ENCODE data around the gene CDH20.

The CDH20 gene

GRCh38 chr18:61542596-61542995 lies 209.4 kb downstream of the CDH20 start:
- FAIRE-seq = no peak

DNA sequence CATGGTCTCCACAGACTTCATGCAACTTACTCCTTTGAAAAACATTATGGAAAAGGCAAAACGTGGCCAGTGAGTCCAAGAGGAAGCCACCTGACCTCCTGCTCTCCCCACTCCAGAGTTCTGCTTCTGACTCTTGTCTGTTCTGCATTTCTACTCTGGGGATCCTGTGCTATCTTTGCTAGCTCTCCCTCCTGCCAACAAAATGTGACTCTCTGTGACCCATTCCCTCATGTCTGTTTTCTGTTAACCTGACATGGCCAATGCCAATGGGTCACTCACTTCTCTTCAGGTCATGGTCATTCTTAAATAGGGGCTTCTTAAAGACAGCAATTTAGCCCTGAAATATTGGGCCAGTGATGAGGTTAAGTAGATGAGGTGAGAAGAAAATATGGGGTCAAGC lies 210.3 kb downstream of the CDH20 start:
- no peak for FAIRE-seq

GRCh38 chr18:61544178-61544577 lies 210.9 kb downstream of the CDH20 start:
- FAIRE-seq = no peak

- no peak for FAIRE-seq
Measured at GRCh38 chr18:61545281-61546245, 212.3 kb downstream of the CDH20 start.

GRCh38 chr18:61546590-61546989 lies 213.4 kb downstream of the CDH20 start:
- FAIRE-seq = no peak

DNA sequence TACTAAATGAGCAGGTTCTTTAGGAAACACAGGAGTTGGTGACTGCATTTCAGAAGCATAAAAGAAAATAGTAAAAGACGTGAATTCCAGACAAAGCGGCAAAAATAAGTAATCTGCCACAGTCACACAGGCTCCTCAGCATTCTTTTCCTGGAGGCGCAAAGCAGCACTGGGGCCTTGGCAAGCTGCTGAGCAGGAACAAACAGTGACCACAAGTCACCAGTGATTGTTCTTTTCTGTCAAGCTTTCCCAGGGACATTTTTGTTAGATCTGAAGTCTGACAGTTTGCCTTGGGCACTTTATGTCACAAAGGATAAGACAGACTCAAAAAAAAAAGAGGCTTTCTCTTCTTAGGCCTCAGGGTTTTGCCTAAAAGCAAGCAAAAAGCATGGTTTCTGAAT lies 216.2 kb downstream of the CDH20 start:
- FAIRE-seq = no peak

DNA sequence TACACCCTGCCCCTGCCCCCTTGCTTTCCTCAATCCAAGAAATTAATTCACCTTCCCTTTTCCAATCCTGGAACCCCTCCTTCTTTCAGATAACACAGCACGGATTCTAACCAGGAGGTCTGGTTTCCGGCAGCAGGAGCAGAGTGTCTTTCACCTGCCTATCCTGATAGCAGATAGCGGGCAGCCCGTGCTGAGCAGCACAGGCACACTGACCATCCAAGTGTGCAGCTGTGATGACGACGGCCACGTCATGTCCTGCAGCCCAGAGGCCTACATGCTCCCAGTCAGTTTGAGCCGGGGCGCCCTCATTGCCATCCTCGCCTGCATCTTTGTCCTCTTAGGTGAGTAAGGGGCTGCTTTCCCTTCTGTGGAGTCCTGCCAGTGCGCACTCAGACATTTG lies 216.7 kb downstream of the CDH20 start:
- FAIRE-seq = no peak

DNA sequence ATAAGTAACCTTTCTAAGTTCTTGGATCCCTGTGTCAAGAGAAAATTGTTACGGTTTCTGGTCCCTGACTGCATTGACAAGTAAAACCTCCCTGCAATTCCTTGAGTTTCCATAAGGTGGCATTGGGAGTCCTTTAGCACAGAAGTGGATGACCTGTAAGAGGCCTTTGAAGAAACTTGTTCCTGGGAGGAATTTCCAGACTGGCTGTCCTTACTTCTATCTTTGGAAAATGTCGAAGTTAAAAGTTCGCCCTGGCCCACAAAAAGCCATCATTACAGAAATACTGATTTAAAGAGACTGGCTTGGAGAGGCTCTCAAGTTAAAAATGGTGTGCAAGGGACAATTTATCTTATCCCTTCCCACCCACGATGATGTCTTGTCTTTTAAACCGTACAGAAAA lies 218.4 kb downstream of the CDH20 start:
- FAIRE-seq = no peak

GRCh38 chr18:61553045-61553659 lies 219.9 kb downstream of the CDH20 start:
- no peak for FAIRE-seq

- no peak for FAIRE-seq
Measured at GRCh38 chr18:61554117-61554776, 221.0 kb downstream of the CDH20 start.

- FAIRE-seq = no peak
Measured at GRCh38 chr18:61554946-61555361, 221.7 kb downstream of the CDH20 start.

DNA sequence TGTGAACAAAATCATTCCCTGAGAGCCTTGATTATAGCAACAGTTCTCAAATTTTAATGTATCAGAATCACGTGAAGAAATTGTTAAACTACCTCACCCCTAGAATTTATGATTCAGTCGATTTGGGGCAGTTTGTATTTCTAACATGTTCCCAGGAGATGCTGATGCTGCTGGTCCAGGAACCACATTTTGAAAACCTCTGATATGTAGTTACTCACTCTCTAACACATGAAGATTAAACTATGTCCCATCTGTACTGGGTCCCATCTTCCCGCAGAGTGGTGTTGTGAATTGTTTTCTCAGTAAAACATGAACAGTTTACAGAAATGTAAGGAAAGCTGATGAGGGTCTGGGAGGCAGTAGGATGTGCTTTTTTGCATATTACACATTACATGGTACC lies 223.1 kb downstream of the CDH20 start:
- FAIRE-seq = no peak

- FAIRE-seq = no peak
Measured at GRCh38 chr18:61556862-61557261, 223.6 kb downstream of the CDH20 start.

DNA sequence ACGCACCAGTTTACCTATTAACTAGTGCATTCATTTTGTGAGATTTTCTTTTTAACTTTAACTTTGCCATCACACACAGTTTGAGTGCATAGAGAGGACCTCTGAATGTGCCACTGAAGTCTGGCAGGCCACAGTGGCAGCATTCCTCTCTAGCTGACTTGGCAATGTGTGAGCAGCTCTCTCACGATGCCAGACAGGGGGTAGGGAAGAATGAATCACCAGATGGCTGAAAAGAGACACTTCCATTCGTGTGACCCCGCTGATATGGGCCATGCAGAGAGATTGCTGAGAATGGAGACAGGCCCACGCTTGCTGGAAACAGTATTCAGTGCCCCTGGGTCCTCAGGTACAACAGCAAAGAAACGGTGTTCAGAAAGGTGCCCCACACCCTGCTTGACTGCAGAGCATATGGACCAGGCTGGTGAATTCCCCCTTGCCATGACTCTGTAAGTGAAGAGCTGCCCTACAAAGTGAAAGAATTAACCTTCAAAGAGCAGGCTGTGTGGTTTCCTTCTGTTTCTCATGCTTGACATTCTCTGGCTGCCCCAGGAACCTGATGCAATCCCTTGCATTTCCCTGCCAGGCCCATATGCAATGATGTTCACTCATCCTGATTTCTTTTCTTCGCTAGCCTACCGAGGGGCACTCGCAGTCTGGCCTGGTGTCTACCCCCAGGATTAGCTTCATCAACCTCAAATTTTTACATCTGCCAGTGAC lies 236.1 kb downstream of the CDH20 start:
- no peak for FAIRE-seq

- FAIRE-seq = no peak
Measured at GRCh38 chr18:61570070-61570469, 236.8 kb downstream of the CDH20 start.

DNA sequence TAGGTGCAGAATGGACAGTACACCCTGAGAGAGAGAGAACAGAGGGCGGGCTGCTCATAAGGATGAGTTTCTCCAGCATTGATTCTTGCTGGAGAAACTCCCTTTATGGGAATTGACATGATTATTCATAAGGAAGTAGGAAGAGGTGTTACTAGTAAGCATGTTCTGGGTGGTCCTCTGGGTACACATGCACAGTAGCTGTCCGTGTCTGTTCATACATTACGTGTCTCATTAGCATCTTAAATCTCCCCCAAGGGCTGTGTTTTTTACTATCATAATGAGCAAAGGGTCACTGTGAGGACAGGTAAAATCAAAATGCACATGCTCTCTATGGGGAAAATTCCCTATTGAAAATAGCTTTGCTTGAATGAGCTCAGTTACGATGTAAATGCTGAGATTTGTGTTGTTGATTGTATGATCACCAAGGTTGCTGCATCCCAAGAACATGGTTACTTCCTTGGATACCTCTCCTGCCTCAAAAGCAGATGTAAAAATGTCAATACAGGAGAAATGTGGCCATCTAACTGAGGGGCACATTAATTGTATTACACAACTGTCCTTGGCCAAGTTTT lies 238.9 kb downstream of the CDH20 start:
- no peak for FAIRE-seq

GRCh38 chr18:61572871-61573270 lies 239.6 kb downstream of the CDH20 start:
- FAIRE-seq = no peak

- no peak for FAIRE-seq
Measured at GRCh38 chr18:61574665-61575064, 241.4 kb downstream of the CDH20 start.

DNA sequence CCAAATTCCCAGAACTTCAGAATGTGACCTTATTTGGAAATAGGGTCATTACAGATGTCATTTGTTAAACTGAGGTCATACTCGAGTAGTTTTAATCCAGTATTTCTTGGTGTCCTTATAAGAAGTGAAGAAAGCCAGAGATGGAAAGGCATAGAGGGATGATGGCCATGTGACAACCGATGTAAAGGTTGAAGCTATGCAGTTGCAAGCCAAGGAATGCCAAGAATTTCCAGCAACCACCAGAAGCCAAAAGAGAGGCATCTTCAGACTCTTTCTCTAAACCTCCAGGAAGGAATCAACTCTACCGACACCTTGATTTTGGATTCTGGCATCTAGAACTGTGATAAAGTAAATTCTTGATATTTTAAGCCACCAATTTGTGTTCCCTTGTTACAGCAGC lies 242.2 kb downstream of the CDH20 start:
- no peak for FAIRE-seq

DNA sequence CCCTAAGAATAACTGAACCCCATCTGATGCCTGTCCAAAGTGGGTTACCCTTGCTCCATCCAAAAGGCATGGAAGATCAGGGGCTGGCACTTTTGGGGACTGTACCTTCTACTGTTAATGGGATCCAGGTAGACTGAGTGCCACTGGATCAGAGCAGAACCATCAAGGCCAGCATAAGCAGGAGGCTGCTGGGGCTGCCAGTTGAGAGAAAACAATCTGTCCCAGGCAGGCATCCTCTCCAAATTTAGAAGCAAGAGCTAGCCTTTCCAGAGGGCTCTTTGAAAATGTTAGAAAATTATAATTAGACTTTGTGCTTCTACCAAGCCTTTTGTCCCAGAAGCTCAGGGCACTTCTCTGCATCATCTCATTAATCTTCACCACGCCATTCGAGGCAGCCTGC lies 245.6 kb downstream of the CDH20 start:
- no peak for FAIRE-seq

DNA sequence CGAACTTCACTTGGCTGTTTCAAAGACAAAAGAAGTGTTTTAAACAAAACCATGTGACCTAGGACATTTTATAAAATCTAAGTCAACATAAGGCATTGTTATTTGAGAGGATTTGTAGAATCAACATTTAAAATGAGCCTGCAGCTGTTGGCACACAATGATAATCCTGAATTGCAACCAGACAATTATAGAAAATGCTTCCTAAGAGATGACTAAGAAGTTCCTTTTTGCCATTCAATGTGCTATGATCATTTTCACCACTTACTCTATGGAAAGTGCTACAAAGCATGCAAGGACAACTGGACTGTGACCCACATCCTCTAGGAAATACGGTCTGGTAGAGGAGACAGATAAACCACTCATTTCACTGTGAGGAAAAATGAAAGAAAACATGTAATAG lies 246.4 kb downstream of the CDH20 start:
- FAIRE-seq = no peak

DNA sequence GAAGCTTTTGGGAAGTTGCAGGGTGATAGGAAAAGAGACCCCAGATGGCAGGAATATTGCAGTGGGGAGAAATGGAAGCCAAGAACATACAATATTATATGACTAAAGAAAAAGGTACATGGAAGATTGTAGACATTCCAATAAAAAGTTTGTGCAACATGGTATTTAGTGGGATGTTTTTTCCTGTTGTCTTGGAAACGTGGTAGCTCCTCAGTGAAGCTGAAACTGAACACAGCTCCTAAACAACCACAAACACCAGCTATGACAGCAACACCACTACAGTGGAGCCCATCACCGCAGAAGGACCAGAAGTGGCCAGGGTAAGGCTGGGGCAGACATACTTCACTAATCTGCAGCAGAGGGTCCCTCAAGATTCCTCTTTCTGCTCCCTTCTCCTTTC lies 246.8 kb downstream of the CDH20 start:
- FAIRE-seq = no peak

All from TTC549 (cell line).